GM12873 (cell line): ENCODE data around the gene SPDYE4.

ENCODE experiments used
- CTCF ChIP-seq: IDR thresholded peaks from 2 replicates; pipeline ENCODE4 v1.5.1; 2012; ENCODE audit warnings: low read depth, mild to moderate bottlenecking, moderate library complexity, low read length, control low read depth; ENCODE audit not compliant: insufficient read depth; ENCODE audit errors: missing control alignments

Gene SPDYE4

GRCh38 chr17:8713878-8714277 lies 44.5 kb downstream of the SPDYE4 start:
- TF ChIP-seq CTCF: no peak

- no peak for TF ChIP-seq CTCF
Measured at GRCh38 chr17:8713315-8713714, 45.0 kb downstream of the SPDYE4 start.

GRCh38 chr17:8712698-8713097 lies 45.6 kb downstream of the SPDYE4 start:
- no peak for TF ChIP-seq CTCF

GRCh38 chr17:8711291-8711690 lies 47.1 kb downstream of the SPDYE4 start:
- TF ChIP-seq CTCF: no peak

- TF ChIP-seq CTCF: no peak
Measured at GRCh38 chr17:8710813-8711212, 47.5 kb downstream of the SPDYE4 start.

GRCh38 chr17:8709006-8709405 lies 49.3 kb downstream of the SPDYE4 start:
- TF ChIP-seq CTCF: no peak

- TF ChIP-seq CTCF: no peak
Measured at GRCh38 chr17:8708025-8708461, 50.3 kb downstream of the SPDYE4 start.

GRCh38 chr17:8707332-8708024 lies 50.9 kb downstream of the SPDYE4 start:
- TF ChIP-seq CTCF: no peak
